Nasal cavity respiratory epithelium epithelial cell of viscerocranial mucosa (primary cell): ENCODE measurements around the gene ZNF540. TPM values are rescaled to one million over a fixed set of nuclear protein-coding genes. Genes with fewer than 3 reads are reported as not detected.

Experiments
- total RNA-seq: library from RNA; depleted of rRNA; stranded (reverse); fragments of >200 nt; gene quantifications from 2 replicates; pipeline ENCODE4 v1.2.3, GENCODE V29; 2014

The ZNF540 gene
- total RNA-seq = under 0.01 and 0.43 TPM in 2 replicates

GRCh38 chr19:37594304-37594981 lies at the start of gene ZNF540, which contains the start of gene ZNF571:
Gene ZNF540, plus strand, starts transcription at chr19:37594876. Its CDS starts 3,572 bp downstream, at chr19:37598448.
Gene ZNF571, minus strand, starts transcription at chr19:37594792. Its CDS starts 8,116 bp downstream, at chr19:37586676.

GRCh38 chr19:37655301-37655688 lies 60.6 kb downstream of the ZNF540 start, which contains the start of gene ZFP30:
Gene ZFP30, minus strand, starts transcription at chr19:37655465. Its CDS starts 7,643 bp downstream, at chr19:37647822.

Other genes starting within 250 kb of the ZNF540 start
- 4.1 and 6.6 TPM in 2 replicates for gene ZNF527, start 223.8 kb upstream of the ZNF540 start, total RNA-seq
- 5.1 and 6.2 TPM in 2 replicates for gene ZNF569, start 127.4 kb upstream of the ZNF540 start, total RNA-seq
- gene ZNF570, start 125.5 kb upstream of the ZNF540 start, total RNA-seq = 5.8 and 8.8 TPM in 2 replicates
- gene ZNF793, start 87.9 kb upstream of the ZNF540 start, total RNA-seq = 2.7 and 7.0 TPM in 2 replicates
- gene ZNF571, start 84 bp upstream of the ZNF540 start, total RNA-seq = 5.8 and 7.9 TPM in 2 replicates
- 17.1 and 26.5 TPM in 2 replicates for gene ZFP30, start 60.6 kb downstream of the ZNF540 start, total RNA-seq
- gene ZNF607, start 124.9 kb downstream of the ZNF540 start, total RNA-seq = 5.5 and 10.5 TPM in 2 replicates
- gene ZNF573, start 184.7 kb downstream of the ZNF540 start, total RNA-seq = 7.9 and 8.9 TPM in 2 replicates